SK-N-SH (cell line): ENCODE data around the gene ME3. TPM values are rescaled to one million over a fixed set of nuclear protein-coding genes. Genes with fewer than 3 reads are reported as not detected.
"Not testable (repeated sequence)": the region's sequence is repeated elsewhere in the genome, so short reads cannot be mapped to it uniquely, and the experiment has no call there.

Source experiments
- CTCF ChIA-PET: fragments of 300-600, 350-600 bp; formaldehyde crosslinking; extraction: SDS; loops from one replicate; lab custom pipeline; 2021; lab: Yijun Ruan, JAX
- POLR2A ChIA-PET: fragments of 350-600 bp; sonication (Branson Sonifier 250); formaldehyde crosslinking; extraction: SDS; loops from one replicate; lab custom pipeline; 2020; ENCODE audit warnings: antibody characterized with exemption, inconsistent platforms; lab: Yijun Ruan, JAX
- DNase-seq: peaks from one replicate; pipeline ENCODE4 v3.0.0; 2012
- H2AFZ ChIP-seq: fragments of 200-600 bp; sonication (generic); 2 replicates; pipeline ENCODE4 v1.8.1; 2016; ENCODE audit warnings: antibody characterized with exemption, mild to moderate bottlenecking, low read depth
- H3F3A ChIP-seq: fragments of 200-600 bp; sonication (generic); replicated peaks from 2 replicates; pipeline ENCODE3; 2016; ENCODE audit warnings: antibody characterized with exemption, mild to moderate bottlenecking; ENCODE audit not compliant: insufficient read depth
- H3K27ac ChIP-seq, 2 experiments: fragments of 200-500 bp in 1 of 2; fragments of 200-600 bp in 1 of 2; sonication (Bioruptor generic) in 1 of 2; sonication (generic), shearing (Covaris generic) in 1 of 2; 2 replicates each; pipeline versions ENCODE4 v1.5.1 to v1.6.1; 2014 to 2016; ENCODE audit warnings: low read depth in 2 of 2, inconsistent platforms in 1 of 2, low read length in 1 of 2, mild to moderate bottlenecking in 1 of 2, mixed read lengths in 1 of 2
- H3K27me3 ChIP-seq: fragments of 200-600 bp; sonication (generic), shearing (Covaris generic); 2 replicates; pipeline ENCODE4 v1.6.1; 2016; ENCODE audit warnings: mixed run types; ENCODE audit not compliant: insufficient read depth
- H3K36me3 ChIP-seq, 2 experiments: fragments of 200-500 bp in 1 of 2; fragments of 200-600 bp in 1 of 2; sonication (Bioruptor generic) in 1 of 2; sonication (generic) in 1 of 2; replicated peaks in 1 of 2; 2 replicates each; pipeline versions ENCODE3 to v1.5.1; 2014 to 2016; ENCODE audit warnings: low read length in 1 of 2, mild to moderate bottlenecking in 1 of 2; ENCODE audit not compliant: insufficient read depth in 2 of 2, control insufficient read depth in 1 of 2
- H3K4me1 ChIP-seq, 2 experiments: fragments of 200-500 bp in 1 of 2; fragments of 200-600 bp in 1 of 2; sonication (Bioruptor generic) in 1 of 2; sonication (generic), shearing (Covaris generic) in 1 of 2; 2 replicates each; pipeline versions ENCODE4 v1.5.1 to v1.6.1; 2014 to 2016; ENCODE audit warnings: low read depth in 1 of 2, low read length in 1 of 2, mixed run types in 1 of 2; ENCODE audit not compliant: insufficient read depth in 2 of 2, control insufficient read depth in 1 of 2
- H3K4me2 ChIP-seq: fragments of 200-600 bp; sonication (generic), shearing (Covaris generic); 2 replicates; pipeline ENCODE4 v1.6.1; 2017; ENCODE audit warnings: mixed run types
- H3K4me3 ChIP-seq, 2 experiments: fragments of 200-500 bp in 1 of 2; fragments of 200-600 bp in 1 of 2; sonication (Bioruptor generic) in 1 of 2; sonication (generic), shearing (Covaris generic) in 1 of 2; 2 replicates each; pipeline versions ENCODE4 v1.5.1 to v1.8.1; 2014 to 2016; ENCODE audit warnings: low read depth in 2 of 2, inconsistent platforms in 1 of 2, low read length in 1 of 2, mild to moderate bottlenecking in 1 of 2, mixed read lengths in 1 of 2, moderate library complexity in 1 of 2
- H3K79me2 ChIP-seq: fragments of 200-600 bp; sonication (generic); 2 replicates; pipeline ENCODE4 v1.8.1; 2017; ENCODE audit warnings: mild to moderate bottlenecking; ENCODE audit not compliant: insufficient read depth
- H3K9ac ChIP-seq: fragments of 200-600 bp; sonication (generic); 2 replicates; pipeline ENCODE4 v1.6.1; 2017; ENCODE audit warnings: mixed run types
- H3K9me2 ChIP-seq: fragments of 200-600 bp; sonication (generic); 2 replicates; pipeline ENCODE4 v1.6.1; 2017; ENCODE audit warnings: mixed run types
- H3K9me3 ChIP-seq: fragments of 200-600 bp; sonication (generic); 2 replicates; pipeline ENCODE4 v1.6.1; 2017; ENCODE audit warnings: mixed run types, mild to moderate bottlenecking, moderate library complexity
- H4K20me1 ChIP-seq: fragments of 200-600 bp; sonication (generic); 2 replicates; pipeline ENCODE4 v1.6.1; 2017; ENCODE audit warnings: mild to moderate bottlenecking, mixed run types; ENCODE audit not compliant: insufficient read depth
- CHD2 ChIP-seq: fragments of 150-350 bp; IDR thresholded peaks from 2 replicates; pipeline ENCODE4 v1.6.1; 2018; ENCODE audit warnings: low read length; ENCODE audit not compliant: partially characterized antibody
- CTCF ChIP-seq: fragments of 200-600 bp; sonication (generic); IDR thresholded peaks from 2 replicates; pipeline ENCODE4 v1.6.1; 2017; ENCODE audit warnings: antibody characterized with exemption, mild to moderate bottlenecking, moderate library complexity
- FOSL2 ChIP-seq: IDR thresholded peaks from 2 replicates; pipeline ENCODE4 v1.4.0; 2012; ENCODE audit warnings: low read depth, mild to moderate bottlenecking, moderate library complexity, borderline replicate concordance
- JUND ChIP-seq: IDR thresholded peaks from 2 replicates; pipeline ENCODE4 v1.4.0; 2012
- POLR2AphosphoS5 ChIP-seq: IDR thresholded peaks from 2 replicates; pipeline ENCODE4 v1.6.1; 2012; ENCODE audit warnings: low read depth, low read length
- RFX5 ChIP-seq: IDR thresholded peaks from 2 replicates; pipeline ENCODE4 v1.6.1; 2012; ENCODE audit warnings: mild to moderate bottlenecking, improper control_type of control experiment, low read length
- TAF1 ChIP-seq: IDR thresholded peaks from 2 replicates; pipeline ENCODE4 v1.6.1; 2012; ENCODE audit warnings: low read depth, mild to moderate bottlenecking, low read length, moderate library complexity, borderline replicate concordance
- WGBS: methylation state at CpG from one replicate; pipeline ENCODE4 v1.1.6; 2017; ENCODE audit warnings: low lambda C conversion rate; 5-methylcytosine and 5-hydroxymethylcytosine counted together
- polyA plus RNA-seq, 3 experiments: library from polyadenylated mRNA; depleted of rRNA; stranded (reverse); fragments of >200 nt; gene quantifications; 2 replicates each; pipeline ENCODE4 v1.2.3, GENCODE V29; 2012
- TF ChIP-seq, protein P1 (sequence below): IDR thresholded peaks from 2 replicates; pipeline ENCODE4 v1.4.0; 2012; ENCODE audit warnings: low read depth
- TF ChIP-seq, protein P2 (sequence below): IDR thresholded peaks from 2 replicates; pipeline ENCODE4 v1.4.0; 2012; ENCODE audit warnings: low read depth, borderline replicate concordance

The ME3 gene
- polyA plus RNA-seq, 1 of the 3 experiments (the other 2 are of a cell fraction), result 22.0 TPM

DNA sequence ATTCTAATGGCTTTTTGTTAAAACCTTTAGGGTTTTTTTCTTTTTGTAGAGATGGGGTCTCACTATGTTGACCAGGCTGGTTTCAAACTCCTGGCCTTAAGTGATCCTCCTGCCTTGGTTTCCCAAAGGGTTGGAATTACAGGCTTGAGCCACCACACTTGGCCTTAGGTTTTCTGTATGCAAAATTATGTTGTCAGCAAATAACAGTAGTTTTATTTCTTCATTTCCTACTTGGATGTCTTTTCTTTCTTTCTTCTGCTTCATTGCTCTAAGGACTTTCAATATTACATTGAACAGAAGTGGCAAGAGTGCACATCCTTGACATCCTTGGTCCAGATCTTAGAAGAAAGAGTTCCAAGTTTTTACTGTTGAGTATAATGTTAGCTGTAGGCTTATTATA lies 245.0 kb downstream of the ME3 start:
- Histone ChIP-seq H3K27ac (no peak overlapping the region), H4K20me1 (no peaks in the 10 kb centered on the region), H3K79me2 (no peaks in the 10 kb centered on the region), H3K9ac (no peak overlapping the region), H3K36me3 (no peaks in the 10 kb centered on the region), H3K9me3 (0 out of 2 replicates have a peak, but pooled peaks cover 5% of the 10 kb centered on the region), H3K4me2 (no peak overlapping the region), H2AFZ (no peak overlapping the region), H3K4me3 (no peak overlapping the region), H3K27me3 (no peaks in the 10 kb centered on the region), H3F3A (no peaks in the 10 kb centered on the region), H3K9me2 (no peaks in the 10 kb centered on the region), H3K4me1 (no peaks in the 10 kb centered on the region)
- DNase-seq, result no peak
- TF ChIP-seq POLR2AphosphoS5 (no peak), CTCF (no peak), JUND (no peak), FOSL2 (no peak), CHD2 (no peak), TAF1 (no peak)
- TF ChIP-seq, protein P1, sequence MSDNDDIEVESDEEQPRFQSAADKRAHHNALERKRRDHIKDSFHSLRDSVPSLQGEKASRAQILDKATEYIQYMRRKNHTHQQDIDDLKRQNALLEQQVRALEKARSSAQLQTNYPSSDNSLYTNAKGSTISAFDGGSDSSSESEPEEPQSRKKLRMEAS, result no peak
- ChIA-PET POLR2A (no interaction called here), CTCF (no interaction called here)

DNA sequence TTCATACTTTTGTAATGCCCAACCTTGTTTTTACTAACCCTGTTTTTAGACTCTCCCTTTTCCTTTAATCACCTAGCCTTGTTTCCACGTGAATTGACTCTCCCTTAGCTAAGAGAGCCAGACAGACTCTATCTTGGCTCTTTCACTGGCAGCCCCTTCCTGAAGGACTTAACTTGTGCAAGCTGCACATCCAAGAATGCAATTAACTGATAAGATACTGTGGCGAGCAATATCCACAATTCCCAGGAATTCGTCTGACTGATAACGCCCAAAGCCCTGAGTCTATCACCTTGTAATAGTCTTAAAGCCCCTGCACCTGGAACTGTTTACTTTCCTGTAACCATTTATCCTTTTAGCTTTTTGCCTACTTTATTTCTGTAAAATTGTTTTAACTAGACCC lies 248.9 kb downstream of the ME3 start:
- H3K4me3 ChIP-seq, H3K27me3 ChIP-seq, H3K9ac ChIP-seq, POLR2A ChIA-PET, H4K20me1 ChIP-seq, H2AFZ ChIP-seq, H3K4me2 ChIP-seq, H3K79me2 ChIP-seq, H3K4me1 ChIP-seq, H3K9me2 ChIP-seq, H3K27ac ChIP-seq, DNase-seq, H3K36me3 ChIP-seq, H3K9me3 ChIP-seq, H3F3A ChIP-seq: not testable (repeated sequence)
- WGBS, result 72% methylated on average over 4 of the region's 4 CpGs
- CTCF ChIA-PET, result interaction anchor here (0.7 to 1.2 kb wide), 2 partner anchors 132 to 596 kb away, joined by 3 read pairs; no protein-coding TSS in a partner anchor

DNA sequence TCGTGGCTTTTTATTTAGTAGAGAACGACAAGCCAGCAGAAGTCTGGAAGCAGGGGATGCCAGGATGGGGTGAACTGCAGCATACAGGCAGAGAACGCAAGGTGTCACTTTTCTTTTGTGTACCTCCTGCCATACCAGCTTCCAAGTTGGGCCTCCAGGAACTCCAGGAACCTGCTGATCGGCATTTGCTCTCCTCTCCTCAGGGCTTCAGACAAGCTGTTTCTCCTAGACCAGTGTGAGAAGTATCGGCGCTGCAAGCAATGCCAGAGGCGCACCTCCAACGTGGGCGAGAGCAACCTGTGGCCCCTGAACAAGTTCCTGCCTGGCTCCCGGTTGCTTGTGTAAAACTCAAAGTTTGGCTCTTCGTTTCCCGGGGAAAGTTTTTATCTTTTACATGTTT lies 250.0 kb downstream of the ME3 start:
- no peaks in the 10 kb centered on the region for H3K79me2 ChIP-seq
- ChIA-PET CTCF (interaction anchor here (1.0 kb wide), 1 partner anchor 16 kb away, joined by 3 read pairs; no protein-coding TSS in a partner anchor), POLR2A (no interaction called here)
- no peaks in the 10 kb centered on the region for H3K27me3 ChIP-seq
- H3K9ac ChIP-seq, result no peak overlapping the region
- no peak for TF ChIP-seq RFX5
- TF ChIP-seq, protein P2, sequence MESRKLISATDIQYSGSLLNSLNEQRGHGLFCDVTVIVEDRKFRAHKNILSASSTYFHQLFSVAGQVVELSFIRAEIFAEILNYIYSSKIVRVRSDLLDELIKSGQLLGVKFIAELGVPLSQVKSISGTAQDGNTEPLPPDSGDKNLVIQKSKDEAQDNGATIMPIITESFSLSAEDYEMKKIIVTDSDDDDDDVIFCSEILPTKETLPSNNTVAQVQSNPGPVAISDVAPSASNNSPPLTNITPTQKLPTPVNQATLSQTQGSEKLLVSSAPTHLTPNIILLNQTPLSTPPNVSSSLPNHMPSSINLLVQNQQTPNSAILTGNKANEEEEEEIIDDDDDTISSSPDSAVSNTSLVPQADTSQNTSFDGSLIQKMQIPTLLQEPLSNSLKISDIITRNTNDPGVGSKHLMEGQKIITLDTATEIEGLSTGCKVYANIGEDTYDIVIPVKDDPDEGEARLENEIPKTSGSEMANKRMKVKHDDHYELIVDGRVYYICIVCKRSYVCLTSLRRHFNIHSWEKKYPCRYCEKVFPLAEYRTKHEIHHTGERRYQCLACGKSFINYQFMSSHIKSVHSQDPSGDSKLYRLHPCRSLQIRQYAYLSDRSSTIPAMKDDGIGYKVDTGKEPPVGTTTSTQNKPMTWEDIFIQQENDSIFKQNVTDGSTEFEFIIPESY, result no peak
- H3K9me2 ChIP-seq, result no peaks in the 10 kb centered on the region
- H2AFZ ChIP-seq, result no peak overlapping the region
- H3K4me1 ChIP-seq, result no peaks in the 10 kb centered on the region
- H3F3A ChIP-seq, result no peaks in the 10 kb centered on the region
- no peaks in the 10 kb centered on the region for H3K36me3 ChIP-seq
- no peak overlapping the region for H3K4me2 ChIP-seq
- DNase-seq, result no peak
- no peaks in the 10 kb centered on the region for H4K20me1 ChIP-seq
- H3K4me3 ChIP-seq, result no peak overlapping the region
- no peaks in the 10 kb centered on the region for H3K9me3 ChIP-seq
- no peak overlapping the region for H3K27ac ChIP-seq
- 84% methylated on average over 12 of the region's 12 CpGs for WGBS
